BJ (cell line): Measurements from ENCODE around the gene ROR2. TPM values are rescaled to one million over a fixed set of nuclear protein-coding genes. Genes with fewer than 3 reads are reported as not detected.

ENCODE experiments used
- CTCF ChIA-PET: fragments of 350-600 bp; formaldehyde crosslinking; extraction: SDS; loops from one replicate; lab custom pipeline; 2021; ENCODE audit warnings: antibody characterized with exemption, inconsistent platforms; lab: Yijun Ruan, JAX
- POLR2A ChIA-PET: fragments of 300-600 bp; sonication (Branson Sonifier 250); formaldehyde crosslinking; extraction: SDS; loops from one replicate; lab custom pipeline; 2021; ENCODE audit warnings: antibody characterized with exemption; lab: Charles Lee
- DNase-seq: peaks from one replicate; pipeline ENCODE4 v3.0.0-alpha.2; 2011; ENCODE audit warnings: low read depth
- H3K27me3 ChIP-seq: 2 replicates; pipeline ENCODE4 v1.6.0; 2011; ENCODE audit warnings: low read length; ENCODE audit not compliant: control insufficient read depth, insufficient read depth
- H3K36me3 ChIP-seq: 2 replicates; pipeline ENCODE4 v1.5.1; 2011; ENCODE audit warnings: low read length; ENCODE audit not compliant: control insufficient read depth, insufficient read depth
- H3K4me3 ChIP-seq: 2 replicates; pipeline ENCODE4 v1.5.1; 2011; ENCODE audit warnings: low read depth, mild to moderate bottlenecking, control low read depth, low read length
- CTCF ChIP-seq: IDR thresholded peaks from 2 replicates; pipeline ENCODE4 v1.5.1; 2011; ENCODE audit warnings: low read depth, mild to moderate bottlenecking, control low read depth, inconsistent platforms, low read length, moderate library complexity; ENCODE audit not compliant: insufficient read depth
- polyA plus RNA-seq: library from polyadenylated mRNA; depleted of rRNA; stranded (reverse); fragments of >200 nt; gene quantifications from 2 replicates; pipeline ENCODE4 v1.2.3, GENCODE V29; 2011

The ROR2 gene
- polyA plus RNA-seq, 1 experiment = 1.1 TPM

DNA sequence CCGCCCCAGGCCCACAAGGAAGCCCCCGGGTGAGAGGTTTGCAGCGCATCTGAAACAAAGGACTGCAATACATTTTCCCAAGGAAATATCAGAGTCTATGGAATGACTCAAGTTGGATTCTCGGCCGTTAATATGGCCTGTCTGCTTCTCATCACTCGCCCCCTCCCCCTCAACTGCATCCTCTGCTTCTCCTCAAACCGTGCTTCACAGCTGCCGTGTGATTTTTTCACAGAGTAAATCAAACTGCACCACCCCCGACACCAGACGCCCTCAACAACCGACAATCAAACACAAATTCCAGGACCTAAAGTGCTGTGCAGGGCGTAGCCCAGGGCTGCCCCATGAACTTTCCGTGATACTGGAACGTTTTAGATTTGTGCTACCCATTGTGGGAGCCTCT, 176.9 kb downstream of the ROR2 start:
- no peaks in the 10 kb centered on the region for H3K36me3 ChIP-seq
- H3K27me3 ChIP-seq = peaks cover 7% of the 10 kb centered on the region
- H3K4me3 ChIP-seq = no peak overlapping the region
- TF ChIP-seq CTCF = no peak
- no peak for DNase-seq
- CTCF ChIA-PET = interaction anchor here (0.6 to 7.7 kb wide), 5 partner anchors 13 to 858 kb away, joined by 3 to 77 read pairs (median 4); no protein-coding TSS in a partner anchor
- POLR2A ChIA-PET = no interaction called here

DNA sequence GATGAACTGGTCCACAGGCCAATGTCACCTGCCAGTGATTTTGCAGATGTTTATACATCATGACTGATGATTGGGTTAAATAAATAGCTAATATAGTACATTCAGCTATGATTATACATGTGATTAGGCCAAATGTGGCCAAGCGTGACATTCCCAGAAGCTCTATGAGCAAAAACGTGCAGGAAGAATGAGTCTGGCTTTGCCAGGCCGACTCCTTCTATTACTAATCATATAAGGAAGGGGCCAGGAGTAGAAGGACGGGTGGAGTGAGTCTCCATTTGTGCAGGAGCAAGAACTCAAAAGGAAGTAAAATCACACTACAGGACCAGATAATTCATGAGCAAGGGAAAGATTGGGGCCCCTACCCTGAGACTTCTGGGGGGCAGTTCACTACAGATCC, 178.2 kb downstream of the ROR2 start:
- DNase-seq = no peak
- TF ChIP-seq CTCF = no peak
- ChIA-PET POLR2A (no interaction called here), CTCF (interaction anchor here (0.6 to 7.7 kb wide), 14 partner anchors 12 to 207 kb away, joined by 3 to 77 read pairs (median 5); partner anchors contain the start of gene ROR2)
- H3K36me3 ChIP-seq = no peaks in the 10 kb centered on the region
- H3K4me3 ChIP-seq = no peak overlapping the region
- H3K27me3 ChIP-seq = peaks cover 7% of the 10 kb centered on the region

DNA sequence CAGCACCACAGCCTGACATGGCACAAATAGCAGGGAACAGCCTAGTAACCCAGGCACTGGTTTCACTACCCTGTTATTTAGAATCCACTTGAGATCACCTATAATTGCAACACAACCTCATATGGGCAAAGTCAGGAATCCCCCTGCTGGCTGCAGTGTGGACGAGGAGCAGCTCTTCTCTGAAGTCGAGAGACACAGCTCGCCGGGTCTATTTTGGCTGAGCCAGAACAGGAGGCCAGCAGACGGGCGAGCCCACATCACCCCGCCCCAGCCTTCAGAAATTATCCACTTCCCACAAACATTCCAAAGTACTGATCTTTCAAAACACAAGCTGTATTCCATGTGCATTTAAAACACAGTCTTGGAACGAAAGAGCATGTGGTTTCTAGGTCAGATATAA, 179.0 kb downstream of the ROR2 start:
- CTCF ChIA-PET = interaction anchor here (0.7 to 7.7 kb wide), 19 partner anchors 11 to 856 kb away, joined by 3 to 77 read pairs (median 3); partner anchors contain the start of gene ROR2
- Histone ChIP-seq H3K27me3 (peaks cover 7% of the 10 kb centered on the region), H3K4me3 (no peak overlapping the region), H3K36me3 (no peaks in the 10 kb centered on the region)
- peak; percentile 82 for DNase-seq
- POLR2A ChIA-PET = no interaction called here
- peak; percentile 73 for TF ChIP-seq CTCF

DNA sequence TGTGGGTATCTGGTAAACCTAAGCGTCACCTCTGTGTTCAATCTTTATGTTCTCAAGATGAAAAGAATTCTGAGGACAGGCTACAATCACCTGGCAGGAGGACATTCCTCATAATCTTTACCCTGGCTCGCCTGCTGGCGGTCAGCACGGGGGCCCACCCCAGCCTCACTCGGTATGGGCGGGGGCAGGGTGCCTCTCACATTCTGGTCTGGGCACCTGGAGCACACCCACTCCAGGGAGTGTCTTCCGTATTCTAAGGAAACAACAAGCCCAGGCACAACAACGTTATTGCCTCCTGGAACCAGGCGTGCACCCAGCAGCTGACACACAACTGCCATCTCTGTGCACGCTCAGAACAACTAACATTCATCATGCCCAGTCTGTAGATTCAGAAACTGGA, 179.8 kb downstream of the ROR2 start:
- no peak for DNase-seq
- TF ChIP-seq CTCF = no peak
- CTCF ChIA-PET = interaction anchor here (1.2 to 7.7 kb wide), 9 partner anchors 10 to 856 kb away, joined by 3 to 77 read pairs (median 6); no protein-coding TSS in a partner anchor
- H3K4me3 ChIP-seq = no peak overlapping the region
- POLR2A ChIA-PET = no interaction called here
- no peaks in the 10 kb centered on the region for H3K36me3 ChIP-seq
- H3K27me3 ChIP-seq = peaks cover 7% of the 10 kb centered on the region

- peaks cover 7% of the 10 kb centered on the region for H3K27me3 ChIP-seq
- CTCF ChIA-PET = interaction anchor here (0.6 to 2.1 kb wide), 3 partner anchors 11 to 35 kb away, joined by 3 to 13 read pairs (median 7); no protein-coding TSS in a partner anchor
These were observed 180.8 kb downstream of the ROR2 start for GRCh38 chr9:91768977-91769916.

More at GRCh38 chr9:91768977-91769916, 180.8 kb downstream of the ROR2 start:
- Histone ChIP-seq H3K36me3 (no peaks in the 10 kb centered on the region), H3K4me3 (no peak overlapping the region)
- DNase-seq = no peak
- POLR2A ChIA-PET = no interaction called here
- TF ChIP-seq CTCF = no peak
